GM23248 (cell line): ENCODE results near the gene PRKCB.

ENCODE experiments used
- EZH2 ChIP-seq: fragments of 200-600 bp; sonication (generic); IDR thresholded peaks from 2 replicates; pipeline ENCODE4 v1.6.1; 2018; ENCODE audit warnings: antibody characterized with exemption, mild to moderate bottlenecking; ENCODE audit not compliant: insufficient read depth, poor library complexity, severe bottlenecking
- EZH2phosphoT487 ChIP-seq: fragments of 200-600 bp; sonication (generic); IDR thresholded peaks from 2 replicates; pipeline ENCODE4 v1.6.1; 2018; ENCODE audit warnings: antibody characterized with exemption, moderate library complexity, mild to moderate bottlenecking, low read depth; ENCODE audit not compliant: insufficient read depth

DNA sequence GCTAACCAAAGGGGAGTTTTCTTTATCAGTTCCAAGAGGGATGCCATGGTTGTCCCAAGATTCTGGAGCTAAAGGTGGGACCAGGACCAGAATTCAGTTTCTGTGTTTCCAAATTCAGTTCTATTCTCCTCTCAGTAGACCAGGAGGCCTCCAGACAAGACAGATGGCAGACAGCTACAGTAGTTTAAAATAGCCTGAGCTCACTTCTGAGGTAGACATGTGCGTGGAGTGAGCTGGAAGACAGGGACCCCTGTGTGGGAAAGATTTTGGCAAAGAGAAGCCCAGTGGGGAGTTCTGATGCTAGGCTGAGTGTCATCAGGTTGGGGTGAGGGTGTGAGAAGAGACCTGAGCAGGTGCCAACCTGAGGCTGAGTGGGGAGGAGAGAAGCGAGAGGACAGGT is 95.4 kb downstream of the PRKCB start:
- no peak for TF ChIP-seq EZH2
- no peak for TF ChIP-seq EZH2phosphoT487
